PC-3 (cell line): ENCODE data around the gene ZNF71. TPM values are rescaled to one million over a fixed set of nuclear protein-coding genes. Genes with fewer than 3 reads are reported as not detected.
A peak's percentile ranks its signal among the peaks of the same experiment; 100 is the strongest.

Experiments used
- ATAC-seq: fragments of 200-7000 bp; cut with Tn5 transposase; 2 replicates; pipeline ENCODE4 v1.9.1; 2020; ENCODE audit warnings: mild to moderate bottlenecking, moderate library complexity
- BruUV-seq: library from RNA; stranded (reverse); fragments of 400-500 nt; replicated peaks from 2 replicates; lab custom pipeline; 2021; lab: Mats Ljungman, UMichigan
- CTCF ChIA-PET: fragments of 300-600 bp; sonication (Branson Sonifier 250); formaldehyde crosslinking; loops from one replicate; lab custom pipeline; 2022; ENCODE audit warnings: antibody characterized with exemption; lab: Charles Lee
- POLR2A ChIA-PET: fragments of 300-600 bp; sonication (Branson Sonifier 250); formaldehyde crosslinking; loops from one replicate; lab custom pipeline; 2022; ENCODE audit warnings: antibody characterized with exemption; ENCODE audit not compliant: unreplicated experiment; lab: Charles Lee
- DNase-seq: peaks from one replicate; pipeline ENCODE4 v3.0.0-alpha.2; 2015
- H2AFZ ChIP-seq: fragments of 300-600 bp; sonication (generic); 2 replicates; pipeline ENCODE4 v1.6.0; 2016; ENCODE audit warnings: antibody characterized with exemption, low read length
- H3F3A ChIP-seq: fragments of 300-600 bp; sonication (generic); one replicate; pipeline ENCODE4 v1.6.0; 2017; ENCODE audit warnings: antibody characterized with exemption, low read length, control low read depth, mild to moderate bottlenecking; ENCODE audit not compliant: unreplicated experiment
- H3K27ac ChIP-seq: fragments of 300-600 bp; sonication (generic); 2 replicates; pipeline ENCODE4 v1.5.1; 2016; ENCODE audit warnings: mild to moderate bottlenecking, low read length
- H3K27me3 ChIP-seq: fragments of 300-600 bp; sonication (generic); 2 replicates; pipeline ENCODE4 v1.6.1; 2016; ENCODE audit warnings: low read length, mixed read lengths
- H3K36me3 ChIP-seq: fragments of 300-600 bp; sonication (generic); 2 replicates; pipeline ENCODE4 v1.6.1; 2016; ENCODE audit warnings: low read depth, mixed run types, low read length, mixed read lengths
- H3K4me1 ChIP-seq: fragments of 300-600 bp; sonication (generic); 2 replicates; pipeline ENCODE4 v1.5.1; 2016; ENCODE audit warnings: low read length; ENCODE audit not compliant: insufficient read depth
- H3K4me2 ChIP-seq: fragments of 300-600 bp; sonication (generic); 2 replicates; pipeline ENCODE4 v1.6.0; 2016; ENCODE audit warnings: low read length
- H3K4me3 ChIP-seq: fragments of 300-600 bp; sonication (generic); 2 replicates; pipeline ENCODE4 v1.5.1; 2016; ENCODE audit warnings: mild to moderate bottlenecking, low read length, mixed read lengths
- H3K79me2 ChIP-seq: fragments of 300-600 bp; sonication (generic); 2 replicates; pipeline ENCODE4 v1.6.1; 2017; ENCODE audit warnings: low read length, mixed read lengths
- H3K9ac ChIP-seq: fragments of 300-600 bp; sonication (generic); 2 replicates; pipeline ENCODE4 v1.6.0; 2016; ENCODE audit warnings: mild to moderate bottlenecking, low read length
- H3K9me2 ChIP-seq: fragments of 300-600 bp; sonication (generic); replicated peaks from 2 replicates; pipeline ENCODE4 v1.6.1; 2016; ENCODE audit warnings: mixed run types, low read length, mixed read lengths
- H3K9me3 ChIP-seq: fragments of 300-600 bp; sonication (generic); 2 replicates; pipeline ENCODE4 v1.6.1; 2016; ENCODE audit warnings: low read length, mixed read lengths
- H4K20me1 ChIP-seq: fragments of 300-600 bp; sonication (generic); 2 replicates; pipeline ENCODE4 v1.6.1; 2016; ENCODE audit warnings: low read length, mixed read lengths
- EZH2 ChIP-seq: fragments of 300-600 bp; sonication (generic); IDR thresholded peaks from one replicate; pipeline ENCODE4 v1.6.1; 2017; ENCODE audit warnings: antibody characterized with exemption, mild to moderate bottlenecking, low read length; ENCODE audit not compliant: unreplicated experiment
- EZH2phosphoT487 ChIP-seq: fragments of 300-600 bp; sonication (generic); IDR thresholded peaks from 2 replicates; pipeline ENCODE4 v1.6.1; 2018; ENCODE audit warnings: mild to moderate bottlenecking, antibody characterized with exemption, low read length, borderline replicate concordance
- intact Hi-C: fragments of 100-400 bp; cut with micrococcal nuclease; formaldehyde crosslinking; loops from 2 replicates; pipeline ENCODE4 v1.9.0; 2023
- total RNA-seq: library from RNA; depleted of rRNA; stranded (reverse); fragments of >200 nt; gene quantifications from 2 replicates; pipeline ENCODE4 v1.2.3, GENCODE V29; 2014
- TF ChIP-seq, protein P1 (sequence below): fragments of 300-600 bp; sonication (generic); conservative IDR thresholded peaks from 2 replicates; pipeline ENCODE4 v1.5.1; 2017; ENCODE audit warnings: antibody characterized with exemption, low read depth, mild to moderate bottlenecking, low read length

The ZNF71 gene
- total RNA-seq, 1 experiment from 2014 or later: 14.2 TPM

DNA sequence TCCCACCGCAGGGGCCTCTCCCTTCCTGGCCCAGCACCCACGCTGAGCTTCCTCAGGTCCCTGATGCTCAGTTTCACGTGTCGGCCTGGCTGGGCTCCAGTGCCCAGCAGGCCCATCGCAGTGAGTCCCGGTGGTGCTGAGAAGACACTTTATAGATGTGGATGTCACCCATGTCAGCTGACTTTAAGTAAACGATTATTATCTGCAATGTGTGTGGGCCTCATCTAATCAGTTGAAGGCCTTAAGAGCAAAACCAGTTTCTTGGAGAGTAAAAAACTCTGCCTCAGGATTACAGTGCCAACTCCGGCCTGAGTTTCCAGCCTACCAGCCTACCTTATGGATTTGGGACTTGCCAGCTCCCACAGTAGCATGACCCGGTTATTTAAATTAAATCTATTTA, 30.6 kb downstream of the ZNF71 start:
- Histone ChIP-seq H3K9ac (no peak overlapping the region), H4K20me1 (no peaks in the 10 kb centered on the region), H2AFZ (no peak overlapping the region), H3K9me3 (peaks cover 30% of the 10 kb centered on the region; the same call in 1 of the 2 replicates), H3K27ac (no peak overlapping the region), H3K4me2 (no peak overlapping the region), H3F3A (no peaks in the 10 kb centered on the region), H3K79me2 (no peaks in the 10 kb centered on the region), H3K36me3 (peaks cover 49% of the 10 kb centered on the region), H3K9me2 (no peaks in the 10 kb centered on the region), H3K4me1 (no peaks in the 10 kb centered on the region), H3K4me3 (no peak overlapping the region), H3K27me3 (no peaks in the 10 kb centered on the region)
- POLR2A ChIA-PET: no interaction called here
- DNase-seq (no peak), ATAC-seq (no peak)
- TF ChIP-seq EZH2 (no peak), EZH2phosphoT487 (no peak)
- TF ChIP-seq, protein P1, sequence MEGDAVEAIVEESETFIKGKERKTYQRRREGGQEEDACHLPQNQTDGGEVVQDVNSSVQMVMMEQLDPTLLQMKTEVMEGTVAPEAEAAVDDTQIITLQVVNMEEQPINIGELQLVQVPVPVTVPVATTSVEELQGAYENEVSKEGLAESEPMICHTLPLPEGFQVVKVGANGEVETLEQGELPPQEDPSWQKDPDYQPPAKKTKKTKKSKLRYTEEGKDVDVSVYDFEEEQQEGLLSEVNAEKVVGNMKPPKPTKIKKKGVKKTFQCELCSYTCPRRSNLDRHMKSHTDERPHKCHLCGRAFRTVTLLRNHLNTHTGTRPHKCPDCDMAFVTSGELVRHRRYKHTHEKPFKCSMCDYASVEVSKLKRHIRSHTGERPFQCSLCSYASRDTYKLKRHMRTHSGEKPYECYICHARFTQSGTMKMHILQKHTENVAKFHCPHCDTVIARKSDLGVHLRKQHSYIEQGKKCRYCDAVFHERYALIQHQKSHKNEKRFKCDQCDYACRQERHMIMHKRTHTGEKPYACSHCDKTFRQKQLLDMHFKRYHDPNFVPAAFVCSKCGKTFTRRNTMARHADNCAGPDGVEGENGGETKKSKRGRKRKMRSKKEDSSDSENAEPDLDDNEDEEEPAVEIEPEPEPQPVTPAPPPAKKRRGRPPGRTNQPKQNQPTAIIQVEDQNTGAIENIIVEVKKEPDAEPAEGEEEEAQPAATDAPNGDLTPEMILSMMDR: no peak
- no TSS peak for BruUV-seq
- intact Hi-C loops: no loop called here
- CTCF ChIA-PET: no interaction called here

DNA sequence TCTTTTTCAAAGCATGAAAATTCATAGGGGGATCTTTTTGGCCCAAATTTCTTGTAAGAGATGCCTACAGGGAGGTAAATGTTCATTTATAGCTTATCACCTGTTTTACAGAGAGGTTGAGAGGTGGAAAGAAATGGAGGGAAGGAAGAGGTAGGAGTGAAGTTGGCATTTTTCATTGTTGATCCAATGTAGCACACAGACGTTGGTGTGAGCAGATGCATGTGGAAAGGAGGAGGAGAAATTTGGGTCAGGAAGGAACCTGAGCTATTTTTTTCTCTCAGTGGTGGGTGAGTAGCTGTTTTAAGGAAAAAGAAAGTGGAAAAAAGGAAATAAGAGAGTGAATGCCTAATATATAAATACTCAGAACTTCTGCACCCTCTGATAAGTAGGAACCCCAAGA, 37.9 kb downstream of the ZNF71 start:
- H3K4me1 ChIP-seq: no peaks in the 10 kb centered on the region
- H3K27me3 ChIP-seq: no peaks in the 10 kb centered on the region
- DNase-seq: no peak
- no TSS peak for BruUV-seq
- ChIA-PET CTCF (no interaction called here), POLR2A (no interaction called here)
- no peak overlapping the region for H3K4me2 ChIP-seq
- no peak for ATAC-seq
- TF ChIP-seq, protein P1: no peak
- no peak for TF ChIP-seq EZH2phosphoT487
- no peak for TF ChIP-seq EZH2
- H2AFZ ChIP-seq: no peak overlapping the region
- H3K79me2 ChIP-seq: no peaks in the 10 kb centered on the region
- intact Hi-C loops: no loop called here
- H3F3A ChIP-seq: no peaks in the 10 kb centered on the region
- H3K9me3 ChIP-seq: peaks cover 49% of the 10 kb centered on the region
- H3K9me2 ChIP-seq: no peaks in the 10 kb centered on the region
- H3K4me3 ChIP-seq: no peak overlapping the region
- no peak overlapping the region for H3K27ac ChIP-seq
- no peaks in the 10 kb centered on the region for H3K36me3 ChIP-seq
- no peaks in the 10 kb centered on the region for H4K20me1 ChIP-seq
- H3K9ac ChIP-seq: no peak overlapping the region

DNA sequence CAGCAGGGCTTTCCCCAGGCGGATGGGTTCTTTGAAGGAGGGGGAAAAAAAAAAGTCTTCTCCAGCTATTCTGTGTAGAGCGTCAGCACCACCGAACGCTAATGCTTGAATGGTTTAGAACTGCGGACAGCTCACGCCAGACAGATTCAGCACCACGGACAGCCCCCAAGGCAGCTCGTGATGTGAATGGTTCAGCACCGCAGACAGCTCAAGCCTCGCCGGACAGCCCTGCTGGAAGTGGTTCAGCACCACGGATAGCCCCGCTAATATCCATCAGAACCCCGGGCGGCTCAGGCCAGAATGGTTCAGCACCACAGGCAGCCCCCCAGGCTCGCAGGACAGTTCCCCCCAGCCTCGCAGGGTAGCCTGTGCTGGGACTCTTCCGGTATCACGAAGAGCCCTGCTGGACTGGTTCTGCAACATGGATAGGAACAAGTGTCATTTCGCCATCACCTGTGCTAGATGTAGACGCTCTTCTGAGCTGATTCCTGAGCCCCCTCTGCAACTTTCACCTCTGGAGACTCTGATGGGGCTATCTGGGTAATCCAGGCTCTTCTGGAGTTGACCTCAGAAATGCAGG, 43.0 kb downstream of the ZNF71 start:
- H3K4me2 ChIP-seq: no peak overlapping the region
- DNase-seq (peak; percentile 76), ATAC-seq (peak; percentile 37)
- ChIA-PET CTCF (no interaction called here), POLR2A (no interaction called here)
- TF ChIP-seq, protein P1: no peak
- TF ChIP-seq EZH2 (no peak), EZH2phosphoT487 (no peak)
- H3K9me3 ChIP-seq: peaks cover 52% of the 10 kb centered on the region
- no peak overlapping the region for H3K9ac ChIP-seq
- no TSS peak for BruUV-seq
- H3K4me1 ChIP-seq: no peaks in the 10 kb centered on the region
- no peak overlapping the region for H3K27ac ChIP-seq
- H3K9me2 ChIP-seq: no peaks in the 10 kb centered on the region
- intact Hi-C loops: no loop called here
- H3K4me3 ChIP-seq: no peak overlapping the region
- H3K27me3 ChIP-seq: no peaks in the 10 kb centered on the region
- H2AFZ ChIP-seq: no peak overlapping the region
- no peaks in the 10 kb centered on the region for H3F3A ChIP-seq
- H3K79me2 ChIP-seq: no peaks in the 10 kb centered on the region
- H3K36me3 ChIP-seq: no peaks in the 10 kb centered on the region
- H4K20me1 ChIP-seq: no peaks in the 10 kb centered on the region
